Stimulated activated CD8-positive, alpha-beta memory T cell treated with anti-CD3 and anti-CD28 coated beads, Interleukin-7, amount 100 ng/mL, for 24 hours (primary cell): ENCODE data around the gene IGFN1.

Experiments
- DNase-seq: peaks from one replicate; pipeline ENCODE4 v3.0.0-alpha.2; 2020; ENCODE audit warnings: low read depth

The IGFN1 gene

GRCh38 chr1:201163707-201164106, 26.9 kb upstream of the IGFN1 start:
- DNase-seq = no peak

DNA sequence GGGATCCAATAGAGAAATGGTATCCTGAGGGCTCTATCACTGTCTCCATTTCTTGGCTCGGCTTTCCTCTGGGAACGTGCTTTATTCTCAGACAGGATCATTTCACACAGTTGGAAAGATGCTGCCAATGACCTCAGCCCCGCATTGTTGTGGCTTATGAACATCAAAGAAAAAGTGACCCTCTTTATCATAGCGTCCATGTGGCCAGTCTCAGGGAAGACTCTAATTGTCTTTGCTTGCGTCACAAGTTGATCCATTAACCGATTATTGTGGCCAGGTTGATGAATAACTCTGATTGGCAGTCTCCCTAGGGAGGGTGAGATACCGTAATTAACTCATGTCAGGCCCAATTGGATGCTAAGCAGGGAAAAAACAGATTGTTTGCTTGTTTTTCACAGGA, 26.0 kb upstream of the IGFN1 start:
- DNase-seq = no peak

- no peak for DNase-seq
These were observed 23.3 kb upstream of the IGFN1 start for GRCh38 chr1:201167041-201167991.

DNA sequence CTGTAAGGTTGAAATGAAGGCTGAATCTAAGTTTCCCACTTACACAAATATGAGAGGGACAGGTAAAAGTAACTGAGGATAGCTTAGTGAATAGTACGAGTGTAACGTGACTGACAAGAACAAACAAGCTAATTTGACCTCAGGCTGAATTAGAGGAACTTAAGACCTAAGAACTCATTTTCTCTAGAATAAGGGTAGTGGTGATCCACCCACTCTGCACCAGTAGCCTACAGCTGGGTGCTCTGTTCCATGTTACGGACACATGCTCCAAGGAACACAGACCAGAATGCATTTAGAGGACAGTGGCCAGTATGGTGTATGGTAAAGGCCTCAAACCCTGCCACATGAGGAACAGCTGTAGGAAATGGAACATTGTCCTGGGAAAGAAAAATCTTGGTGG, 21.4 kb upstream of the IGFN1 start:
- DNase-seq = no peak

GRCh38 chr1:201169971-201170532, 20.6 kb upstream of the IGFN1 start:
- no peak for DNase-seq

DNA sequence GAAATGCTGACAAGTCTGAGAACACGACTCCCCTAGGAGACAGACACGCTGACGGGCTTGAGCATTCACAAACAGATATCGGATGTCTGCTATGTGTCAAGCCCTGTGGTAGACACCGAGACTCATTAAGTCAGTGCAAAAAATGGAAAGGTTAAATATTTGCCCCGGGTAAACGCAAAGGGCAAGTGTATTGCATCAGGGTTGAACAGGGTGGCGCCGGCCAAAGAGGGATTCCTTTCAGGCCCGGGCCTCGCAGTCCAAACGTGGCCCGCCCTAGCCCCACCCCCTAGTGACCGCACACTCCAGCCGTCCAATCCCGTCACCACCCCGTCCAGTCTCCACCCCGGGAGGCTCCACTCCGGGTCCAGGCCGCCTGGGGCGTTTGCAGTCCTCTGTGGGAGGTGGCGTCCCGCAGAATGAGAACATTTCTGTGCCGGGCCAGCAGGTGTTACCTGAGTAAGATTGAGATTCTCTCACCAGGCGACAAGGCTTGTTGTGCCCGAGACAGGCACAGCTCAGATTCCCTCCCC, 20.0 kb upstream of the IGFN1 start:
- DNase-seq = peak; percentile 51

- DNase-seq = no peak
These were observed 19.3 kb upstream of the IGFN1 start for GRCh38 chr1:201171063-201172036.

DNA sequence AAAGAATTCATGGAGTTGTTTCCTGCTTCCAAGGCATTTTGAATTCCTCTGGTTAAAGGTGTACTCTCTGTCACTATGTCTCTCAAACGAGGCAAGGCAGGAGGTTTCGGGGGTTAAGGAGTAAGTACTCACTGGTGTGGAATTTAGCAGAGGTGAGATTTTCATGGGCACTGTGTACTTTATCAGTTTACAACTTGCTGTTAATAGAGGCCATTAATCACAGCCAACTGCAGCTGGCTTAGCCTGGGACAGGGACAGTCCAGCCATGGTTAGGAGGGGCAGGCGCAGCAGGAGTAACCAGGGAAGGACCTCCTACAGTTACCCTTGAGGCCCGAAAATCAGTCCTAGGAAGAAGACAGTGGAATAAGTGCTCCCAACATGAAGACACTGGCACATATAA, 18.3 kb upstream of the IGFN1 start:
- no peak for DNase-seq

DNA sequence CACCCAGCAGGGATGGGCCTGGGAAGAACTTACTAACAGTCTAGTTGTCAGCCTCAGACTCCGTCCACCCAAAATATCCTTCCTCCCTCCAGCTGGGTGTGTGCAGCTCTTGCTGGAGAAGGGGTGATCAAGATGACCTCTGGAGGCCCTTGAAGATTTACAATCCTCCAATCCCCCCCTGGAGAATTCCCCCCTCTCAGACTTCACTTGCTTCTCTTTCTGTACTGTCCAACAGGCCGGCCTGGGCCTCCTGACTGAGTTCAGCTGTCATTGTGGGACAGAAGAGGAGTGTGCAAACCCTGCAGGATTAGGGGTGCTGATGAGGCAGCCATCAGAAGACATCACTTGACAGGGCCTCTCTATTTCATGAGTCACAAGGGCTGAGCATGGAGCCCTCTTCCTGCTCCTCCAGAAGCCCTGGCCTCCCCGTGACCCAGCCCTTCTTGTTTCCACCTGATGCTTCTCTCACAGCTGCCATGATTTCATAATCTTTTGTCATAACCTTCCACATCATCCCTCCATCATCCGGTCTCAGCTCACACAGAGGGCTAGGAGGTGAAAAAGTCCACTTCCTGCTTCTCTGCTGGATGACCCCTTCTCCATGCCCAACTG, 17.5 kb upstream of the IGFN1 start:
- DNase-seq = no peak

DNA sequence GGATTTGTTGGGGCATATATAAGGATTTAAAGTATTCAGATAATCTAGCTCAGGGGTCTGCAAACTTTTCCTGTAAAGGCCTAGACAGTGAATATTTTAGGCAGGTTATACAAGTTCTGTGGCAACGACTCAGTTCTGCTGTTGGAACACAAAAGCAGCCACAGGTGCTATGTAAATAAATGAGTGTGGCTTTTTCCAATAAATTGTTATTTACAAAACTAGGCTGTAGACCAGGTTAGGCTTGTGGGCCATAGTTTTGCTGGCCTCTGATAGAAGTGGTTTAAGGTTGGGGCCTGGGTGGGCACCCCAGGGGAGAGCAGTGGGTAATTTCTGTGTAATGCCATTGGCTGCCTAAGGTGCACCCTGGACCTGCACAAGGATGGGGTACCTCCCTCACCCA, 16.9 kb upstream of the IGFN1 start:
- DNase-seq = no peak

GRCh38 chr1:201175820-201176500, 14.7 kb upstream of the IGFN1 start:
- no peak for DNase-seq

DNA sequence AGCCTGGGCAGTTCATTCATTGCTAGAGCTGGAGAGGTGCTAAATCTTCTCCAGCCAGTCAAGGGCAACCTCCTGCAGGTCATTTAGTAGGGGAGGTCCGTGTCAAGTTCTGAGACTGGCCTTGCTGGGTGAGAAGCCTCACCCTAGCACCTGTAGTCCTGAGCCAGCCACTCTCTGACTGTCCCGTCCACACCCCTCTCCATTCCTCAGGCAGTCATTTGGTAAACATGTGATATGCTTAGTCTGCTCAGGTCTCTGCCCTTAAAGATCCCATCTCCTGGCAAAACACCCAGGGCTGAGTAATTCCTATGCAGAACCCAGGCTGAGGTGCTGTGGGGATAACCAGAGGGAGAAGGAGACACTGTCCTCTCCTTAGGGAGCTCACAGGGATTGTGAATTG, 13.7 kb upstream of the IGFN1 start:
- DNase-seq = no peak

DNA sequence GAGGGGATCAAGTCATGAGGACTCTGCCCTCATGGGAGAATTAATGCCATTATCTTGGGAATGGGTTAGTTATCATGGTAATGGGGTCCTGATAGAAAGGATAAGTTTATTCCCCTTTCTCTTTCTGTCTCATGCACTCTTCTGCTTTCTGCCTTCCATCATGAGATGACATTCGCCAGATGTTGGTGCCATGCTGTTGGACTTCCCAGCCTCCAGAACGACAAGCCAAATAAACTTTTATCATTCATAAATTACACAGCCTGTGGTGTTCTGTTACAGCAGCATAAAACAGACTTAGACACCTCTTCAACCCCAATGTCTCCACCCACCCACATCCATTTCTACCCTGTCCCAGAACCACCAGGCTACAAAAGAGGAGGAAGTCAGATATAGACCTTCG, 11.9 kb upstream of the IGFN1 start:
- DNase-seq = no peak

- DNase-seq = no peak
These were observed 10.5 kb upstream of the IGFN1 start for GRCh38 chr1:201180141-201180540.

DNA sequence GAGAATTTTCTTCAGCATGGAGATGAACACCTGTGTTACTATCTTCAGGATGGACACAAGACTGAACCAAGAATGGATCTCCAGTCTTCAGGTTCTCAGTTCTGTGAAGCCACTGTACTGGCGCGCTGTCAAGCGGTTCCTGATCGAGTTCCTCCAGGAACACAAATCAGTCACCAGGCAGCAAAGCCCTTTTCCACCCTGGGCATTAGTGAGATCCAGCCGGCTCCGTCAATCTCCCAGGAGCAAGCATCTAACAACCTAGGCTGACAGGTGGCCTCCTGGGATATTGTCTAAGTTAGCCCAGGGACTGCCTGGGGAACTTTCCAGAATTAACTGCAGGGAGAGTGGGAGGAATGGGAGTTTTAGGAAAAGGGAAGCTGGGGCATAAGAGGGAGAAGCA, 9.7 kb upstream of the IGFN1 start:
- no peak for DNase-seq

GRCh38 chr1:201181323-201181722, 9.3 kb upstream of the IGFN1 start:
- no peak for DNase-seq

- DNase-seq = no peak
These were observed 8.9 kb upstream of the IGFN1 start for GRCh38 chr1:201181726-201182125.

DNA sequence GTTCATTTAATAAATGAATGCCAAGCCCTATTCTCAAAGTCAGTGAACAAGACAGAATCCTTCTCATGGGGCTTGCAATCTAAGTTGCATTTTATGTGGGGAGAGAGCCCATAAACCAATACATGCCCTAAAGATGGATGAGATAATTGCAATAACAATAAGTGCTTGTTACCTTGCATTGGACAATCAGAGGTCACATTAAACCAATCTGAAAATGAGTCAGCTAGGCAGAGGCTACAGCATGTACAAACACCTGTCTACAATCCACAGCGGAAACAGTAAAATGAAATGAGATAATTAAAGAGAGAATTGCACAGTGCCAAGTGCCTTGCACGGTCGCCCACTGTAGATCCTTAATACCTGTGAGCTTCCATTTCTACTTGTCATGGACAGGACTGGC, 7.4 kb upstream of the IGFN1 start:
- DNase-seq = no peak

- no peak for DNase-seq
These were observed 6.9 kb upstream of the IGFN1 start for GRCh38 chr1:201183753-201184152.

- no peak for DNase-seq
These were observed 6.1 kb upstream of the IGFN1 start for GRCh38 chr1:201184307-201185122.

DNA sequence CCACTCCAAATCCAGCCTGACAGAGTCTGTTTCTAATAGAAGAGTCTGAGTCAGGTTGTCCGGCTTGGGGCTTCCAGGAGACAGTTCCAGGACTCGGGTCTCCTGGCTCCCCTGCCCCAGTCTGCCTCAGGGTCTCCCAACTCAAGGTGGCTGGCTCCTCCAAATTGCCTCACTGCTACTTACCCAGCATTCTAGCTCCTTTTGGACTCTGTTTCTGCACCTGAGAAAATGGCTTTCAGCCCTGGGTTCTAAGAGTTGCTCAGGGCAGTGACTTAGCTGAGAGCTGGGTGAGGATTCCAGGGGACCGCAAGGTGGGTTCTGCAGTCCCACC, 5.5 kb upstream of the IGFN1 start:
- no peak for DNase-seq
